ENCODE data around the gene FOXP1. TPM values are rescaled to one million over a fixed set of nuclear protein-coding genes. Genes with fewer than 3 reads are reported as not detected.

The FOXP1 gene
- total RNA-seq, 1 donor from 2014 or later: 27.3 TPM

- peak overlapping the region; percentile 63 for H3K4me3 ChIP-seq
- H2AFZ ChIP-seq (replicated peaks): peak overlapping the region; percentile 60
- H3F3A ChIP-seq (ENCODE audit: low read depth): peaks cover 32% of the 10 kb centered on the region
- H3K27me3 ChIP-seq: no peaks in the 10 kb centered on the region
- H3K4me2 ChIP-seq: peak overlapping the region; percentile 94
- H3K79me2 ChIP-seq (ENCODE audit: low read depth): peaks cover 50% of the 10 kb centered on the region
- no peaks in the 10 kb centered on the region for H3K36me3 Mint-ChIP-seq
- H3K9ac ChIP-seq: no peak overlapping the region
- no peaks in the 10 kb centered on the region for H3K36me3 ChIP-seq
- H3K27ac ChIP-seq: peak overlapping the region; percentile 99
- DNase-seq (ENCODE audit: low spot score): peak; percentile 74
- no peak for TF ChIP-seq EZH2 (IDR thresholded peaks at IDR 0.05)
- TF ChIP-seq CTCF (IDR thresholded peaks at IDR 0.05): no peak
- TF ChIP-seq EZH2phosphoT487 (IDR thresholded peaks at IDR 0.05): no peak
- peaks cover 2% of the 10 kb centered on the region for H3K27me3 Mint-ChIP-seq (ENCODE audit: insufficient read depth, low read depth)
- peaks cover 40% of the 10 kb centered on the region for H3K4me1 Mint-ChIP-seq
- H3K9me3 ChIP-seq (ENCODE audit: low read depth): no peaks in the 10 kb centered on the region
- H3K4me1 ChIP-seq: peaks cover 71% of the 10 kb centered on the region
- no peaks in the 10 kb centered on the region for H4K20me1 ChIP-seq (ENCODE audit: low read depth)
- no peaks in the 10 kb centered on the region for H3K9me3 Mint-ChIP-seq
- peak overlapping the region; percentile 48 for H3K27ac Mint-ChIP-seq
- peak overlapping the region; percentile 88 for H3K4me3 Mint-ChIP-seq
Observed at GRCh38 chr3:71305231-71306206, 278.0 kb downstream of the FOXP1 start.

- Histone ChIP-seq H3K36me3 (no peaks in the 10 kb centered on the region), H3K9ac (no peak overlapping the region), H3K27me3 (no peaks in the 10 kb centered on the region), H3K79me2 (ENCODE audit: low read depth) (peaks cover 58% of the 10 kb centered on the region), H3K27ac (peak overlapping the region; percentile 99), H3K9me3 (ENCODE audit: low read depth) (no peaks in the 10 kb centered on the region), H2AFZ (replicated peaks) (no peak overlapping the region), H3K4me2 (peak overlapping the region; percentile 94), H3K4me1 (peaks cover 79% of the 10 kb centered on the region), H4K20me1 (ENCODE audit: low read depth) (no peaks in the 10 kb centered on the region), H3F3A (ENCODE audit: low read depth) (peaks cover 32% of the 10 kb centered on the region), H3K4me3 (peak overlapping the region; percentile 63)
- Mint-ChIP-seq H3K27ac (peak overlapping the region; percentile 48), H3K4me1 (peaks cover 47% of the 10 kb centered on the region), H3K9me3 (no peaks in the 10 kb centered on the region), H3K27me3 (ENCODE audit: insufficient read depth, low read depth) (no peaks in the 10 kb centered on the region), H3K36me3 (no peaks in the 10 kb centered on the region), H3K4me3 (peak overlapping the region; percentile 88)
- DNase-seq (ENCODE audit: low spot score): no peak
- TF ChIP-seq CTCF (IDR thresholded peaks at IDR 0.05): peak; percentile 52
- TF ChIP-seq EZH2phosphoT487 (IDR thresholded peaks at IDR 0.05): no peak
- TF ChIP-seq EZH2 (IDR thresholded peaks at IDR 0.05): no peak
Observed at GRCh38 chr3:71304684-71305083, 278.8 kb downstream of the FOXP1 start.

GRCh38 chr3:71304247-71304646 lies 279.3 kb downstream of the FOXP1 start:
- no peaks in the 10 kb centered on the region for H3K9me3 Mint-ChIP-seq
- H3K27me3 Mint-ChIP-seq (ENCODE audit: insufficient read depth, low read depth): no peaks in the 10 kb centered on the region
- no peak for DNase-seq (ENCODE audit: low spot score)
- Histone ChIP-seq H3K4me2 (peak overlapping the region; percentile 94), H3K4me3 (peak overlapping the region; percentile 63), H3F3A (ENCODE audit: low read depth) (peaks cover 32% of the 10 kb centered on the region), H3K4me1 (peaks cover 84% of the 10 kb centered on the region), H2AFZ (replicated peaks) (no peak overlapping the region), H3K9ac (no peak overlapping the region), H3K9me3 (ENCODE audit: low read depth) (no peaks in the 10 kb centered on the region), H3K36me3 (no peaks in the 10 kb centered on the region), H3K27ac (peak overlapping the region; percentile 99), H3K79me2 (ENCODE audit: low read depth) (peaks cover 62% of the 10 kb centered on the region), H4K20me1 (ENCODE audit: low read depth) (no peaks in the 10 kb centered on the region), H3K27me3 (no peaks in the 10 kb centered on the region)
- TF ChIP-seq EZH2phosphoT487 (IDR thresholded peaks at IDR 0.05) (no peak), CTCF (IDR thresholded peaks at IDR 0.05) (no peak), EZH2 (IDR thresholded peaks at IDR 0.05) (no peak)
- no peak overlapping the region for H3K27ac Mint-ChIP-seq
- H3K4me1 Mint-ChIP-seq: peaks cover 45% of the 10 kb centered on the region
- no peaks in the 10 kb centered on the region for H3K36me3 Mint-ChIP-seq
- H3K4me3 Mint-ChIP-seq: peak overlapping the region; percentile 38

Data from neural progenitor cell (in vitro differentiated cells).